IMR-90 (cell line): ENCODE measurements around the gene CIB2. TPM values are rescaled to one million over a fixed set of nuclear protein-coding genes. Genes with fewer than 3 reads are reported as not detected.

Experiments used
- ATAC-seq: fragments of 200-7000 bp; cut with Tn5 transposase; 2 replicates; pipeline ENCODE4 v1.9.1; 2020; ENCODE audit warnings: low read depth, mild to moderate bottlenecking, moderate library complexity
- BruUV-seq: library from RNA; stranded (reverse); fragments of 400-500 nt; replicated peaks from 2 replicates; lab custom pipeline; 2021; lab: Mats Ljungman, UMichigan
- CTCF ChIA-PET: fragments of 300-600 bp; formaldehyde crosslinking; extraction: SDS; loops from one replicate; lab custom pipeline; 2021; ENCODE audit warnings: antibody characterized with exemption; lab: Yijun Ruan, JAX
- POLR2A ChIA-PET: fragments of 300-600 bp; sonication (Branson Sonifier 250); formaldehyde crosslinking; loops from one replicate; lab custom pipeline; 2022; ENCODE audit warnings: antibody characterized with exemption; ENCODE audit not compliant: unreplicated experiment; lab: Charles Lee
- DNase-seq: peaks from one replicate; pipeline ENCODE4 v3.0.0; 2013
- H2AFZ ChIP-seq: replicated peaks from 2 replicates; pipeline ENCODE3; 2013; ENCODE audit warnings: low read length, mild to moderate bottlenecking; ENCODE audit not compliant: poor library complexity
- H2AK5ac ChIP-seq: 2 replicates; pipeline ENCODE4 v1.6.1; 2013; ENCODE audit warnings: low read depth, low read length, inconsistent platforms
- H2AK9ac ChIP-seq: replicated peaks from 2 replicates; pipeline ENCODE3; 2013; ENCODE audit warnings: mild to moderate bottlenecking, low read depth, low read length, moderate library complexity; ENCODE audit not compliant: poor library complexity
- H2BK120ac ChIP-seq: 2 replicates; pipeline ENCODE4 v1.6.1; 2013; ENCODE audit warnings: low read depth, low read length, inconsistent platforms
- H2BK15ac ChIP-seq: 3 replicates; pipeline ENCODE4 v1.6.1; 2013; ENCODE audit warnings: low read depth, low read length, inconsistent platforms
- H2BK20ac ChIP-seq: 2 replicates; pipeline ENCODE4 v1.6.1; 2013; ENCODE audit warnings: low read depth, mild to moderate bottlenecking, inconsistent platforms, low read length, moderate library complexity
- H2BK5ac ChIP-seq: 2 replicates; pipeline ENCODE4 v1.6.1; 2013; ENCODE audit warnings: mild to moderate bottlenecking, low read depth, low read length, inconsistent platforms; ENCODE audit not compliant: poor library complexity, severe bottlenecking
- H3K14ac ChIP-seq: replicated peaks from 2 replicates; pipeline ENCODE4 v1.6.1; 2013; ENCODE audit warnings: low read depth, low read length, inconsistent platforms
- H3K18ac ChIP-seq: 2 replicates; pipeline ENCODE4 v1.6.1; 2013; ENCODE audit warnings: low read depth, low read length, control low read depth
- H3K23ac ChIP-seq: 2 replicates; pipeline ENCODE4 v1.6.1; 2013; ENCODE audit warnings: low read depth, low read length, inconsistent platforms
- H3K27ac ChIP-seq: 2 replicates; pipeline ENCODE4 v1.5.1; 2013; ENCODE audit warnings: mild to moderate bottlenecking, control low read depth, low read length; ENCODE audit not compliant: insufficient read depth
- H3K27me3 ChIP-seq: 2 replicates; pipeline ENCODE4 v1.6.1; 2013; ENCODE audit warnings: low read length; ENCODE audit not compliant: control insufficient read depth, insufficient read depth
- H3K36me3 ChIP-seq: 2 replicates; pipeline ENCODE4 v1.6.1; 2013; ENCODE audit warnings: low read length, mixed read lengths; ENCODE audit not compliant: control insufficient read depth, insufficient read depth
- H3K4ac ChIP-seq: 2 replicates; pipeline ENCODE4 v1.6.1; 2013; ENCODE audit warnings: low read depth, low read length, inconsistent platforms
- H3K4me1 ChIP-seq: 2 replicates; pipeline ENCODE4 v1.6.1; 2013; ENCODE audit warnings: low read length, mixed read lengths; ENCODE audit not compliant: control insufficient read depth, insufficient read depth
- H3K4me2 ChIP-seq: 2 replicates; pipeline ENCODE4 v1.6.1; 2013; ENCODE audit warnings: low read depth, mild to moderate bottlenecking, control low read depth, low read length, moderate library complexity
- H3K4me3 ChIP-seq: 2 replicates; pipeline ENCODE4 v1.5.1; 2013; ENCODE audit warnings: low read depth, mild to moderate bottlenecking, control low read depth, low read length, moderate library complexity; ENCODE audit not compliant: insufficient read depth
- H3K56ac ChIP-seq: 2 replicates; pipeline ENCODE4 v1.6.1; 2013; ENCODE audit warnings: low read length, inconsistent platforms; ENCODE audit not compliant: insufficient read depth; ENCODE audit errors: extremely low read depth
- H3K79me1 ChIP-seq, 2 experiments: 2 replicates each; pipeline ENCODE4 v1.6.1; 2013; ENCODE audit warnings: low read length in 2 of 2, inconsistent platforms in 1 of 2, low read depth in 1 of 2
- H3K9ac ChIP-seq: 2 replicates; pipeline ENCODE4 v1.6.1; 2013; ENCODE audit warnings: low read depth, low read length, control low read depth
- H3K9me1 ChIP-seq: 2 replicates; pipeline ENCODE4 v1.6.1; 2013; ENCODE audit warnings: low read length, inconsistent platforms; ENCODE audit not compliant: insufficient read depth
- H3K9me3 ChIP-seq: 2 replicates; pipeline ENCODE4 v1.6.1; 2013; ENCODE audit warnings: low read length; ENCODE audit not compliant: control insufficient read depth, insufficient read depth
- H4K20me1 ChIP-seq: 2 replicates; pipeline ENCODE4 v1.6.1; 2013; ENCODE audit warnings: low read length, inconsistent platforms; ENCODE audit not compliant: insufficient read depth
- H4K5ac ChIP-seq: 2 replicates; pipeline ENCODE4 v1.6.1; 2013; ENCODE audit warnings: mild to moderate bottlenecking, low read depth, low read length, control low read depth
- H4K8ac ChIP-seq, 2 experiments: 2 replicates each; pipeline ENCODE4 v1.6.1; 2013; ENCODE audit warnings: low read depth in 2 of 2, low read length in 2 of 2, control low read depth in 1 of 2, inconsistent platforms in 1 of 2
- H4K91ac ChIP-seq: 2 replicates; pipeline ENCODE4 v1.6.1; 2013; ENCODE audit warnings: low read depth, low read length, inconsistent platforms; ENCODE audit not compliant: insufficient read depth
- CEBPB ChIP-seq: IDR thresholded peaks from 2 replicates; pipeline ENCODE4 v1.6.1; 2012; ENCODE audit warnings: low read depth, low read length, improper control_type of control experiment
- CHD1 ChIP-seq: IDR thresholded peaks from 2 replicates; pipeline ENCODE4 v1.6.1; 2012; ENCODE audit warnings: low read depth, low read length, improper control_type of control experiment
- FOS ChIP-seq: fragments of 150-350 bp; IDR thresholded peaks from 2 replicates; pipeline ENCODE4 v1.6.1; 2016; ENCODE audit warnings: low read depth, low read length
- MXI1 ChIP-seq: IDR thresholded peaks from 2 replicates; pipeline ENCODE4 v1.6.1; 2012; ENCODE audit warnings: low read depth, mild to moderate bottlenecking, low read length, moderate library complexity, borderline replicate concordance
- NFE2L2 ChIP-seq: fragments of 150-350 bp; IDR thresholded peaks from 2 replicates; pipeline ENCODE4 v1.6.1; 2016; ENCODE audit warnings: low read depth, mild to moderate bottlenecking, low read length
- POLR2A ChIP-seq: IDR thresholded peaks from 2 replicates; pipeline ENCODE4 v1.6.1; 2012; ENCODE audit warnings: mild to moderate bottlenecking, low read depth, low read length
- SMC3 ChIP-seq: fragments of 150-350 bp; IDR thresholded peaks from 2 replicates; pipeline ENCODE4 v1.6.1; 2016; ENCODE audit warnings: low read depth, mild to moderate bottlenecking, antibody characterized with exemption, low read length, moderate library complexity
- WGBS, 2 experiments: methylation state at CpG; one replicate each; pipeline versions ENCODE4 v1.1.5 to v1.1.7; 2013; ENCODE audit warnings: missing lambda C conversion rate in 2 of 2; ENCODE audit not compliant: insufficient read length in 1 of 2; ENCODE audit errors: extremely low coverage in 2 of 2; 5-methylcytosine and 5-hydroxymethylcytosine counted together
- dilution Hi-C: fragments of 300-500 bp; cut with HindIII; formaldehyde crosslinking; loops from one replicate; pipeline ENCODE4 v1.14.3; 2018; ENCODE audit warnings: low sequenced_read_pairs; ENCODE audit not compliant: unreplicated experiment
- in situ Hi-C: fragments of 300-500 bp; cut with MboI; formaldehyde crosslinking; loops from 3 replicates; pipeline ENCODE4 v1.14.3; 2019; ENCODE audit warnings: low sequenced_read_pairs, inconsistent platforms, mixed read lengths
- intact Hi-C: fragments of 100-400 bp; cut with micrococcal nuclease; formaldehyde crosslinking; loops from 2 replicates; pipeline ENCODE4 v1.10.0; 2022
- polyA plus RNA-seq, 3 experiments: library from polyadenylated mRNA; depleted of rRNA; stranded (reverse); fragments of >200 nt; gene quantifications; 2 replicates each; pipeline ENCODE4 v1.2.3, GENCODE V29; 2012; ENCODE audit warnings: low replicate concordance in 1 of 3
- total RNA-seq: library from RNA; depleted of rRNA; stranded (reverse); fragments of >200 nt; gene quantifications from 2 replicates; pipeline ENCODE4 v1.2.3, GENCODE V29; 2012
- TF ChIP-seq, protein P1 (sequence below): fragments of 150-350 bp; IDR thresholded peaks from 2 replicates; pipeline ENCODE4 v1.6.1; 2017; ENCODE audit warnings: mild to moderate bottlenecking, antibody characterized with exemption, low read length, low read depth

The CIB2 gene
- total and polyA plus RNA-seq, 2 of the 4 experiments (the other 2 are of a cell fraction): 2.2 to 2.4 TPM

- H2BK5ac ChIP-seq: peak overlapping the region; percentile 12
- peak overlapping the region; percentile 71 for H3K23ac ChIP-seq
- H3K4ac ChIP-seq: peak overlapping the region; percentile 60
- no peak overlapping the region for H3K4me3 ChIP-seq
- ChIA-PET CTCF (interaction anchor here (1.2 kb wide), 1 partner anchor 11 kb away, joined by 4 read pairs; no protein-coding TSS in a partner anchor), POLR2A (no interaction called here)
- peaks cover 2% of the 10 kb centered on the region for H3K36me3 ChIP-seq
- H2AFZ ChIP-seq: peak overlapping the region; percentile 6
- peak; percentile 66 for DNase-seq
- H4K91ac ChIP-seq: 0 out of 2 replicates have a peak overlapping the region, but pooled peaks have one; percentile 9
- H3K9me1 ChIP-seq: peaks cover 38% of the 10 kb centered on the region
- no peak for TF ChIP-seq CHD1
- TF ChIP-seq CEBPB: no peak
- TF ChIP-seq NFE2L2: no peak
- no peak for TF ChIP-seq POLR2A
- TF ChIP-seq MXI1: no peak
- TF ChIP-seq, protein P1, sequence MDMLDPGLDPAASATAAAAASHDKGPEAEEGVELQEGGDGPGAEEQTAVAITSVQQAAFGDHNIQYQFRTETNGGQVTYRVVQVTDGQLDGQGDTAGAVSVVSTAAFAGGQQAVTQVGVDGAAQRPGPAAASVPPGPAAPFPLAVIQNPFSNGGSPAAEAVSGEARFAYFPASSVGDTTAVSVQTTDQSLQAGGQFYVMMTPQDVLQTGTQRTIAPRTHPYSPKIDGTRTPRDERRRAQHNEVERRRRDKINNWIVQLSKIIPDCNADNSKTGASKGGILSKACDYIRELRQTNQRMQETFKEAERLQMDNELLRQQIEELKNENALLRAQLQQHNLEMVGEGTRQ: peak; percentile 36; the same call in 1 of the 2 replicates
- no peak for TF ChIP-seq FOS
- TF ChIP-seq SMC3: no peak
- H2AK9ac ChIP-seq: no peak overlapping the region
- H3K79me1 ChIP-seq: peaks cover 34 to 81% of the 10 kb centered on the region in 2 experiments
- intact Hi-C loops (loop anchor here (2.0 to 5.0 kb wide), 2 partner anchors 23 to 65 kb away; no protein-coding TSS in a partner anchor), in situ Hi-C loops (no loop called here), dilution Hi-C loops (no loop called here)
- no peak overlapping the region for H3K56ac ChIP-seq
- no peaks in the 10 kb centered on the region for H3K9me3 ChIP-seq
- no TSS peak for BruUV-seq
- peak overlapping the region; percentile 68 for H3K18ac ChIP-seq
- peak overlapping the region; percentile 76 for H2AK5ac ChIP-seq
- H2BK15ac ChIP-seq: 0 out of 3 replicates have a peak overlapping the region, but pooled peaks have one; percentile 15
- H3K9ac ChIP-seq: peak overlapping the region; percentile 32; the same call in 1 of the 2 replicates
- peak overlapping the region; percentile 12; the same call in 1 of the 2 replicates for H2BK20ac ChIP-seq
- H3K4me2 ChIP-seq: peak overlapping the region; percentile 11
- H3K27me3 ChIP-seq: no peaks in the 10 kb centered on the region
- peaks cover 48% of the 10 kb centered on the region for H4K20me1 ChIP-seq
- H3K4me1 ChIP-seq: peaks cover 36% of the 10 kb centered on the region
- 61% methylated on average over 5 of the region's 9 CpGs; no CpG with 5 or more reads in 1 of the 2 experiments for WGBS, 2 experiments
- H4K5ac ChIP-seq: peak overlapping the region; percentile 29; the same call in 1 of the 2 replicates
- peak; percentile 1; the same call in 1 of the 2 replicates for ATAC-seq
- H4K8ac ChIP-seq: 0 out of 4 replicates have a peak overlapping the region, but pooled peaks of 1 of the 2 experiments have one; percentile 14
- peak overlapping the region; percentile 65; the same call in 1 of the 2 replicates for H3K27ac ChIP-seq
- peak overlapping the region; percentile 49 for H3K14ac ChIP-seq
- H2BK120ac ChIP-seq: peak overlapping the region; percentile 25; the same call in 1 of the 2 replicates
These were observed 59.0 kb downstream of the CIB2 start for GRCh38 chr15:78072080-78072892.
